ENCODE data around the gene EPS15.

The EPS15 gene

GRCh38 chr1:51385776-51386175, 133.3 kb downstream of the EPS15 start:
- TF ChIP-seq CTCF (IDR thresholded peaks at IDR 0.05; ENCODE audit: extremely low read depth, insufficient read depth, missing control alignments), result no peak
- DNase-seq (ENCODE audit: low spot score), result no peak
- in situ Hi-C loops (cut with MboI; ENCODE audit: low pct_unique_long_range_greater_than_20kb, low sequenced_read_pairs, unreplicated experiment), result no loop called here

DNA sequence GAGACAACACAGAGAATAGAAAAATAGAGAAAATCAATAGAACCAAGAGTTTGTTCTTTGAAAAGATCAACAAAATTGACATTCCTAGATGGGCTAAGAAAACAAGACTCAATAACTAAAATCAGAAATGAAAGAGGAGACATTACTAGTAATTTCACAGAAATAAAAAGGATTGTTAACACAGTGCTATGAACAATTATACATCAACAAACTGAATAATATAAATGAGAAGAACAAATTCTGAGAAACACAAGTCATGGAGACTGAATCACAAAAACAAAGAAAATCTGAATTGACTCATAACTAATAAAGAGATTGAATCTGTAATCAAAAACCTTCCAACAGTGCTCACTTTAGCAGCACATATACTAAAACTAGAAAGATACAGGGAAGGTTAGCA, 137.1 kb downstream of the EPS15 start:
- TF ChIP-seq CTCF (IDR thresholded peaks at IDR 0.05; ENCODE audit: extremely low read depth, insufficient read depth, missing control alignments), result no peak
- DNase-seq (ENCODE audit: low spot score), result no peak
- in situ Hi-C loops (cut with MboI; ENCODE audit: low pct_unique_long_range_greater_than_20kb, low sequenced_read_pairs, unreplicated experiment), result no loop called here

- in situ Hi-C loops (cut with MboI; ENCODE audit: low pct_unique_long_range_greater_than_20kb, low sequenced_read_pairs, unreplicated experiment), result no loop called here
- no peak for DNase-seq (ENCODE audit: low spot score)
- TF ChIP-seq CTCF (IDR thresholded peaks at IDR 0.05; ENCODE audit: extremely low read depth, insufficient read depth, missing control alignments), result no peak
These were observed 138.1 kb downstream of the EPS15 start for GRCh38 chr1:51380936-51381335.

GRCh38 chr1:51378871-51379270, 140.2 kb downstream of the EPS15 start:
- no peak for TF ChIP-seq CTCF (IDR thresholded peaks at IDR 0.05; ENCODE audit: extremely low read depth, insufficient read depth, missing control alignments)
- DNase-seq (ENCODE audit: low spot score), result no peak
- in situ Hi-C loops (cut with MboI; ENCODE audit: low pct_unique_long_range_greater_than_20kb, low sequenced_read_pairs, unreplicated experiment), result no loop called here

DNA sequence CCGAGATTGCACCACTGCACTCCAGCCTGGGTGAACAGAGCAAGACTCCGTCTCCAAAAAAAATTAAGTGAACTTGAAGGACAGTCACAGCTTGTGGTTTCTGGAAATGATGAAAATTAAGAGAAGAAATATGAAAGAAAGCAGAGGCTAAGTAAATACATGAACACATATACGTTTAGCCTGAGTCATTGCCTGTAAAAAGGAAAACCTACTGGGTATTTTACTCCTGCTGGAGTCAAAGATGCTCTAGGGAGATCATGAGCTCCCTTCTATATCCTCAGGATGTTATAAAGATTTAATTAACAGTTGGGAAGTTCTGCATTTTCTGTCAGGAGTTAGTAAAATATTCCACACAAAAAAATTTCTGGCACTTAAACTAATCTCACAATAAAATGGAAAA, 145.2 kb downstream of the EPS15 start:
- DNase-seq (ENCODE audit: low spot score), result no peak
- in situ Hi-C loops (cut with MboI; ENCODE audit: low pct_unique_long_range_greater_than_20kb, low sequenced_read_pairs, unreplicated experiment), result no loop called here
- TF ChIP-seq CTCF (IDR thresholded peaks at IDR 0.05; ENCODE audit: extremely low read depth, insufficient read depth, missing control alignments), result no peak

- TF ChIP-seq CTCF (IDR thresholded peaks at IDR 0.05; ENCODE audit: extremely low read depth, insufficient read depth, missing control alignments), result no peak
- in situ Hi-C loops (cut with MboI; ENCODE audit: low pct_unique_long_range_greater_than_20kb, low sequenced_read_pairs, unreplicated experiment), result no loop called here
- no peak for DNase-seq (ENCODE audit: low spot score)
These were observed 146.5 kb downstream of the EPS15 start for GRCh38 chr1:51372561-51372960.

GRCh38 chr1:51369171-51369570, 149.9 kb downstream of the EPS15 start:
- no peak for DNase-seq (ENCODE audit: low spot score)
- TF ChIP-seq CTCF (IDR thresholded peaks at IDR 0.05; ENCODE audit: extremely low read depth, insufficient read depth, missing control alignments), result no peak
- in situ Hi-C loops (cut with MboI; ENCODE audit: low pct_unique_long_range_greater_than_20kb, low sequenced_read_pairs, unreplicated experiment), result no loop called here
